ENCODE results near the gene SNX30. TPM values are rescaled to one million over a fixed set of nuclear protein-coding genes. Genes with fewer than 3 reads are reported as not detected.

The SNX30 gene
- total RNA-seq, 3 donors from 2014 or later, result 2.3 to 3.8 (median 3.2) TPM

Other genes starting within 250 kb of the SNX30 start
- gene INIP, start 32.6 kb upstream of the SNX30 start, total RNA-seq, result 10 to 100 TPM; 37.8 to 45.9 (median 41.9) TPM
- gene SLC46A2, start 140.1 kb downstream of the SNX30 start, total RNA-seq, result not detected